Loucy (cell line): Measurements from ENCODE around the gene DCST1.

ENCODE experiments used
- H2AFZ ChIP-seq: fragments of 200-600 bp; sonication (generic); 2 replicates; pipeline ENCODE4 v1.6.0; 2016; ENCODE audit warnings: antibody characterized with exemption, mild to moderate bottlenecking, low read length, moderate library complexity
- H3F3A ChIP-seq: fragments of 200-600 bp; 2 replicates; pipeline ENCODE4 v1.6.0; 2016; ENCODE audit warnings: antibody characterized with exemption, low read depth, mild to moderate bottlenecking
- H3K27me3 ChIP-seq: fragments of 200-600 bp; sonication (generic); 2 replicates; pipeline ENCODE4 v1.6.1; 2014; ENCODE audit warnings: low read length, mild to moderate bottlenecking; ENCODE audit not compliant: insufficient read depth, poor library complexity, severe bottlenecking
- H3K36me3 ChIP-seq: fragments of 200-600 bp; sonication (generic); 2 replicates; pipeline ENCODE4 v1.6.1; 2016; ENCODE audit warnings: low read length; ENCODE audit not compliant: insufficient read depth
- H3K4me1 ChIP-seq: fragments of 200-600 bp; sonication (generic); 2 replicates; pipeline ENCODE4 v1.5.1; 2014; ENCODE audit warnings: low read length, mild to moderate bottlenecking; ENCODE audit not compliant: insufficient read depth, poor library complexity, severe bottlenecking
- H3K4me2 ChIP-seq: fragments of 200-600 bp; sonication (generic); 2 replicates; pipeline ENCODE4 v1.6.0; 2014; ENCODE audit warnings: antibody characterized with exemption, low read length, low read depth, mild to moderate bottlenecking; ENCODE audit not compliant: poor library complexity, severe bottlenecking
- H3K4me3 ChIP-seq: fragments of 200-600 bp; sonication (generic); 2 replicates; pipeline ENCODE4 v1.5.1; 2014; ENCODE audit warnings: low read length, mild to moderate bottlenecking, mixed read lengths; ENCODE audit not compliant: poor library complexity, severe bottlenecking
- H3K79me2 ChIP-seq: fragments of 200-600 bp; sonication (generic); 2 replicates; pipeline ENCODE4 v1.6.1; 2014; ENCODE audit warnings: low read length; ENCODE audit not compliant: insufficient read depth
- H3K9ac ChIP-seq: fragments of 200-600 bp; sonication (generic); 2 replicates; pipeline ENCODE4 v1.6.0; 2014; ENCODE audit warnings: mild to moderate bottlenecking, low read depth, low read length, moderate library complexity; ENCODE audit not compliant: poor library complexity, severe bottlenecking
- H3K9me2 ChIP-seq: fragments of 200-600 bp; sonication (generic); replicated peaks from 2 replicates; pipeline ENCODE4 v1.6.1; 2016; ENCODE audit warnings: low read depth, low read length, mixed read lengths
- H3K9me3 ChIP-seq: fragments of 200-600 bp; sonication (generic); 2 replicates; pipeline ENCODE4 v1.6.1; 2014; ENCODE audit warnings: mild to moderate bottlenecking, antibody characterized with exemption, low read length, low read depth; ENCODE audit not compliant: insufficient read depth
- H4K20me1 ChIP-seq: fragments of 200-600 bp; sonication (generic); 2 replicates; pipeline ENCODE4 v1.6.0; 2014; ENCODE audit warnings: antibody characterized with exemption, low read length, mild to moderate bottlenecking; ENCODE audit not compliant: insufficient read depth, poor library complexity, severe bottlenecking
- EZH2phosphoT487 ChIP-seq: fragments of 200-600 bp; IDR thresholded peaks from 2 replicates; pipeline ENCODE4 v1.6.1; 2018; ENCODE audit warnings: antibody characterized with exemption, mild to moderate bottlenecking, moderate library complexity, borderline replicate concordance
- TF ChIP-seq, protein P1 (sequence below): fragments of 200-600 bp; sonication (generic); conservative IDR thresholded peaks from 2 replicates; pipeline ENCODE4 v1.5.1; 2014; ENCODE audit warnings: mild to moderate bottlenecking, antibody characterized with exemption, low read length

DCST1 gene

DNA sequence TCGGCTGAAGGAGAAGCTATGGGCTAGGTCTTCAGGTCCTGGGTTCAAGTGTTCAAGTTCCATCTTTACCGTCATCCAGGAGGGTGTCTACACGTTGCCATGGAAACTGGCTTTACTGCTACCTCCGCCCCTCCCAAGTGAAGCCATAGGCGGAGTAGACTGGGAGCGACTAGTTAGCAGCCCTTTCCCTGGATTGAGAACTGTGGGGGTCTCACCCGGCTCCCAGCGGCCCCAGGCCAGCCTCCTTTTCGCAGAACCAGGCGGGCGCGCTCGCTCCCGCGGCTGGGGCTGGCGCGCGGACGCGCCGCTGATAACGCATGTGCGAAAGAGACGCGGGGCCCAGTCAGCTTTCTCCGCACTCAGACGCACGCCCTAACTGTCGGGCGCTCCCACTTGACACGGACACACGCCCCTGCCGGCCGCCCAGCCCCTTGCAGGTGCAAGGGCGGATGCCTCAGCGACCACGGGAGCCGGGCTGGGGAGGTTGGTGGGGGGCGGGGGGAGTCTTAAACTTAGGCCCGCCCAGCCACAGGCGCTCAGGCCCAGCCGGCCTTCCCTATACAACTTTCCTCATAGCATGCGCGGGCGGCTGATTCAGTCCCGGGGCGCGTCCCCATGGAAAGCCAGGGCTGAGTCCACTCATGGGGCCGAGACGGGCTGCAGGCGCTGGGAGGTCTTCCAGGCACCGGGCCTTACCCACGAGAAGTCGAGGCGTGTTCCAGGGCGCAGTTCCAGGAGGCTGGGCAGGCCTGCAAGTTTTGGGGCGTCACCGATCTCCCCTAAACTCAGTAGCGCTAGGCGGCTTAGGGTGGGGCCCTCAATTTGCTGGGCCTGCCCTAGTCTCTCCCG lies 37.3 kb downstream of the DCST1 start:
- Histone ChIP-seq H3K36me3 (no peaks in the 10 kb centered on the region), H3K9me2 (no peaks in the 10 kb centered on the region), H3F3A (no peaks in the 10 kb centered on the region), H3K4me1 (peaks cover 51% of the 10 kb centered on the region), H3K79me2 (peaks cover 11% of the 10 kb centered on the region; the same call in 1 of the 2 replicates), H3K27me3 (no peaks in the 10 kb centered on the region), H3K4me2 (no peak overlapping the region), H3K4me3 (no peak overlapping the region), H3K9me3 (no peaks in the 10 kb centered on the region), H4K20me1 (no peaks in the 10 kb centered on the region), H3K9ac (no peak overlapping the region), H2AFZ (no peak overlapping the region)
- TF ChIP-seq EZH2phosphoT487, result no peak
- TF ChIP-seq, protein P1, sequence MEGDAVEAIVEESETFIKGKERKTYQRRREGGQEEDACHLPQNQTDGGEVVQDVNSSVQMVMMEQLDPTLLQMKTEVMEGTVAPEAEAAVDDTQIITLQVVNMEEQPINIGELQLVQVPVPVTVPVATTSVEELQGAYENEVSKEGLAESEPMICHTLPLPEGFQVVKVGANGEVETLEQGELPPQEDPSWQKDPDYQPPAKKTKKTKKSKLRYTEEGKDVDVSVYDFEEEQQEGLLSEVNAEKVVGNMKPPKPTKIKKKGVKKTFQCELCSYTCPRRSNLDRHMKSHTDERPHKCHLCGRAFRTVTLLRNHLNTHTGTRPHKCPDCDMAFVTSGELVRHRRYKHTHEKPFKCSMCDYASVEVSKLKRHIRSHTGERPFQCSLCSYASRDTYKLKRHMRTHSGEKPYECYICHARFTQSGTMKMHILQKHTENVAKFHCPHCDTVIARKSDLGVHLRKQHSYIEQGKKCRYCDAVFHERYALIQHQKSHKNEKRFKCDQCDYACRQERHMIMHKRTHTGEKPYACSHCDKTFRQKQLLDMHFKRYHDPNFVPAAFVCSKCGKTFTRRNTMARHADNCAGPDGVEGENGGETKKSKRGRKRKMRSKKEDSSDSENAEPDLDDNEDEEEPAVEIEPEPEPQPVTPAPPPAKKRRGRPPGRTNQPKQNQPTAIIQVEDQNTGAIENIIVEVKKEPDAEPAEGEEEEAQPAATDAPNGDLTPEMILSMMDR, result no peak

DNA sequence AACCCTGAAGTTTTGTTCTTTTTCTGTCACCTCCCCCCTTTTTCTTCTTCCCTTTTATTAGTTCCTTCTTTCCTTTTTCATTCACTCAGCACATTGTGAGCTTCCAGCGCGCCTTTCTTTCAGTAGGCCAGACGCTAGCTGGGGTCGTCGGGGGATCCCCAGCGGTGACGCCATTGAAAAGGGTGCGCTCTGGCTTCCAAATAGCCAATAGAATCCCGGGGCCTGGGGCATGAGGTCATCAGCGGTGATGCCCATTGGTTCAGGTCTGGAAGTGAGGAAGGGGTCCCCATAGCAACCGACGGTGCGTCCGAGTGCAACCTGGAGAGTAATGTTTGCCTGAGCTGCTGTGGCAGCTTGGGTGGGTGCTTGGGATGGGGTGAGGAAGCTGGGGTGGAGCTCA lies 38.1 kb downstream of the DCST1 start:
- H3K27me3 ChIP-seq, result no peaks in the 10 kb centered on the region
- H3K9me2 ChIP-seq, result no peaks in the 10 kb centered on the region
- H3K4me1 ChIP-seq, result peaks cover 55% of the 10 kb centered on the region
- H3K9me3 ChIP-seq, result no peaks in the 10 kb centered on the region
- H3F3A ChIP-seq, result no peaks in the 10 kb centered on the region
- H3K9ac ChIP-seq, result no peak overlapping the region
- no peaks in the 10 kb centered on the region for H4K20me1 ChIP-seq
- no peaks in the 10 kb centered on the region for H3K36me3 ChIP-seq
- no peak overlapping the region for H3K4me2 ChIP-seq
- peaks cover 3% of the 10 kb centered on the region; the same call in 1 of the 2 replicates for H3K79me2 ChIP-seq
- TF ChIP-seq EZH2phosphoT487, result no peak
- TF ChIP-seq, protein P1, result no peak
- H2AFZ ChIP-seq, result no peak overlapping the region
- no peak overlapping the region for H3K4me3 ChIP-seq

DNA sequence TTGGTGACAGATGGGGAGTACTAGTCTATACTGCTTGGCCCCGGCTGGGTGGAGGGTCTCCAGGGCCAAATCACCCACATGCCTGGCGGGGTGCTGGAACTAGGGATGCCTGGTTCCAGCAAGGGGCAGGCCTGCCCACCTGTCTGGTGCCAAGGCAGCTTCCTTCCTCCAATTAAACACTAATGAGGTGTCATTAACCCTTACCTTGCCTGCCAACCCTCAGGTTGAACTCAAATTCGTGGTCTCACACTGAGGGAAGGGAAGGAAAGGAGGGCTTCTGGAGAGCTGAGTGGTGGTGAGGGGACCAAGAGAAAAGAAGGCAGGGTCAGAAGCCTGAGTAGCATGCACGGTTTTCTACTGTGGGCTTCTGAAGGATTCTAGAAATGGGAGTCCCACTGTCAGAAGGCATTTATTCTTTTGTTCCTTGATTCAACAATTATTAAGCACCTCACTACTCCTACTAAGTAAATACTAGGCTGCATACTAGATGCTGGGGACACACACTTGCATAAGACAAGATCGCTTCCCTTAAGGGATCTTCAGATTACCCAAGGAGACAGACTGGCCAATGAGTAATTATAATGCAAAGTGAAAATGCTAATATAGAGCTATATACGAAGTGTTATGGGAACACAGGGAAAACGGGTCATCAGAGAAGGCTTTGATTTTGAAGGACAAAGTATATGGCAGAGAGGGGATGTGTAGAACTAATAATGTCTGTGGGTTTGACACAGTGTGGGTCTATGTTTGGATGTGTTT lies 39.1 kb downstream of the DCST1 start:
- peak overlapping the region; percentile 45 for H3K9ac ChIP-seq

More for the DNA sequence above, 39.1 kb downstream of the DCST1 start:
- Histone ChIP-seq H3K4me1 (peaks cover 61% of the 10 kb centered on the region), H3K9me3 (no peaks in the 10 kb centered on the region), H3K79me2 (no peaks in the 10 kb centered on the region), H3K4me3 (no peak overlapping the region), H2AFZ (no peak overlapping the region), H3K36me3 (no peaks in the 10 kb centered on the region), H3F3A (no peaks in the 10 kb centered on the region), H3K27me3 (no peaks in the 10 kb centered on the region), H3K9me2 (no peaks in the 10 kb centered on the region), H3K4me2 (no peak overlapping the region), H4K20me1 (no peaks in the 10 kb centered on the region)
- TF ChIP-seq, protein P1, result no peak
